Measurements from ENCODE around the gene SPACDR. TPM values are rescaled to one million over a fixed set of nuclear protein-coding genes. Genes with fewer than 3 reads are reported as not detected.

The SPACDR gene
- total and polyA plus RNA-seq, 9 of the 15 experiments (the other 6 are each of a cell fraction or from before 2014, with no cell fraction given): 0.07 to 0.55 (median 0.14) TPM; not detected in 1

DNA sequence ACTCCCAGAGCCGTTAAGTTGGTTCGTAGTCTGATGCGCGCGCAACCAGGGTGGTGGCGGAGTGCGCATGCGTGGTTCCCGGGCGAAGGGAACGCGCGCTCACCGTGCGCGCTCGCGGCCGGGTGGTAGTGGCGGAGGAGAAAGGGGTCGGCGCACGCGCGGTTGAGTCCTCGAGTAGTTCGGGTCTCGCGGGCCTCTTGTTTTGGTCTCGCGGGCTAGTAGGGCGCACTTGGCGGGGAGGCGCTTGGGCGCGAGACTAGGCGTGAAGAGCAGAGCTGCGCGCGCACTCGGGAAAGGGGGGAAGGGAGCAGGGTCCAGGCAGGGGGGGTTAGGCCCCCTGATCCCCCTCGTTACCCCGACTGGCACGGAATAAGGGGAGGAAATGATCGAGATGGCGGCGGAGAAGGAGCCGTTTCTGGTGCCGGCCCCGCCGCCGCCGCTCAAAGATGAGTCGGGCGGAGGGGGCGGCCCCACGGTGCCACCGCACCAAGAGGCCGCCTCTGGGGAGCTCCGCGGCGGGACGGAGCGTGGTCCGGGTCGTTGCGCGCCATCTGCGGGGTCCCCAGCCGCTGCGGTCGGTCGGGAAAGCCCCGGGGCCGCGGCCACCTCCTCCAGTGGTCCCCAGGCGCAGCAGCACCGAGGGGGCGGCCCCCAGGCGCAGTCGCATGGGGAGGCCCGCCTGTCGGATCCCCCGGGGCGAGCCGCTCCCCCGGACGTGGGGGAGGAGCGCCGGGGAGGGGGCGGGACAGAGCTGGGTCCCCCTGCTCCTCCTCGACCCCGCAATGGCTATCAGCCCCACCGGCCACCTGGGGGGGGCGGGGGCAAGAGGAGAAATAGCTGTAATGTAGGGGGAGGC is 34.2 kb downstream of the SPACDR start, which contains the start of gene MEPCE (continued):
- TF ChIP-seq RAD21 (CRISPR knock-in tag; conservative IDR thresholded peaks at IDR 0.05 in 1 of 2, IDR thresholded peaks at IDR 0.05 in 1 of 2) (0 out of 4 replicates have a peak, but pooled peaks of 1 of the 2 experiments have one; percentile 14), PHB (CRISPR knock-in tag; IDR thresholded peaks at IDR 0.05) (peak; percentile 82; the same call in 1 of the 2 replicates), SMC3 (conservative IDR thresholded peaks at IDR 0.05; ENCODE audit: insufficient read depth, low read depth, low read length) (0 out of 2 replicates have a peak, but pooled peaks have one; percentile 11), JUND (IDR thresholded peaks at IDR 0.05; ENCODE audit: borderline replicate concordance, low read depth, low read length) (0 out of 2 replicates have a peak, but pooled peaks have one; percentile 7), JUND (tag; IDR thresholded peaks at IDR 0.05; ENCODE audit: borderline replicate concordance, low read depth, low read length) (no peak), ZNF77 (CRISPR knock-in tag; IDR thresholded peaks at IDR 0.05) (0 out of 2 replicates have a peak, but pooled peaks have one; percentile 38), KLF1 (tag; IDR thresholded peaks at IDR 0.05) (peak; percentile 64; the same call in 1 of the 2 replicates), CBFA2T2 (conservative IDR thresholded peaks at IDR 0.05) (0 out of 2 replicates have a peak, but pooled peaks have one; percentile 6), SRSF7 (optimal IDR thresholded peaks at IDR 0.05; ENCODE audit: low read depth, low read length) (no peak)

Measured in K562 (cell line).